H1 (cell line): ENCODE results near the gene MORN5. TPM values are rescaled to one million over a fixed set of nuclear protein-coding genes. Genes with fewer than 3 reads are reported as not detected.

Experiments
- BACH1 ChIP-seq: IDR thresholded peaks from 2 replicates; pipeline ENCODE4 v1.6.1; 2012; ENCODE audit warnings: low read length, improper control_type of control experiment
- EGR1 ChIP-seq: IDR thresholded peaks from 2 replicates; pipeline ENCODE4 v1.6.1; 2011; ENCODE audit warnings: low read depth, low read length, borderline replicate concordance
- EZH2 ChIP-seq: fragments of 200-600 bp; sonication (generic); IDR thresholded peaks from 2 replicates; pipeline ENCODE4 v1.7.1; 2012; ENCODE audit warnings: low read depth, mild to moderate bottlenecking, moderate library complexity, low read length, inconsistent platforms; ENCODE audit not compliant: severe bottlenecking
- HDAC2 ChIP-seq, 2 experiments: fragments of 300-600 bp in 1 of 2; sonication (generic) in 1 of 2; IDR thresholded peaks; 2 replicates each; pipeline ENCODE4 v1.6.1; 2011 to 2012; ENCODE audit warnings: low read depth in 2 of 2, low read length in 2 of 2, mild to moderate bottlenecking in 2 of 2, moderate library complexity in 2 of 2, borderline replicate concordance in 1 of 2, inconsistent platforms in 1 of 2
- RAD21 ChIP-seq, 2 experiments: IDR thresholded peaks in 1 of 2; conservative IDR thresholded peaks in 1 of 2; 2 replicates each; pipeline ENCODE4 v1.6.1; 2011; ENCODE audit warnings: low read depth in 2 of 2, low read length in 2 of 2, improper control_type of control experiment in 1 of 2, inconsistent platforms in 1 of 2, mild to moderate bottlenecking in 1 of 2, moderate library complexity in 1 of 2
- RBBP5 ChIP-seq: IDR thresholded peaks from 2 replicates; pipeline ENCODE4 v1.7.1; 2012; ENCODE audit warnings: low read depth, mild to moderate bottlenecking, inconsistent platforms, low read length, moderate library complexity, borderline replicate concordance
- RXRA ChIP-seq: IDR thresholded peaks from 2 replicates; pipeline ENCODE4 v1.6.1; 2011; ENCODE audit warnings: low read depth, mild to moderate bottlenecking, low read length, moderate library complexity; ENCODE audit not compliant: insufficient read depth
- SUZ12 ChIP-seq: fragments of 200-600 bp; sonication (generic); IDR thresholded peaks from 2 replicates; pipeline ENCODE4 v1.6.1; 2012; ENCODE audit warnings: mild to moderate bottlenecking, inconsistent platforms, low read length, moderate library complexity, mixed read lengths
- TAF1 ChIP-seq: IDR thresholded peaks from 2 replicates; pipeline ENCODE4 v1.6.1; 2011; ENCODE audit warnings: mild to moderate bottlenecking, low read depth, low read length
- polyA plus RNA-seq, 7 experiments: library from polyadenylated mRNA; depleted of rRNA in 3 of 7; stranded (reverse) in 5 of 7; unstranded in 2 of 7; fragments of >200 nt in 5 of 7; fragments of 200-250 nt in 2 of 7; gene quantifications; 1 replicate in 5 of 7; 2 replicates in 1 of 7; 4 replicates in 1 of 7; pipeline versions ENCODE4 v1.2.1 to v1.2.3, GENCODE V29; 2011 to 2013; ENCODE audit warnings: missing spikeins in 2 of 7, mixed read lengths in 2 of 7
- total RNA-seq: library from RNA; stranded (reverse); fragmentation: NEBNext Ultra II Directional; extraction: Animal tissue kit (Norgen Biotek cat#: 25700); gene quantifications from 2 replicates; pipeline ENCODE4 v1.2.1, GENCODE V29; 2021

Gene MORN5
- total and polyA plus RNA-seq, 2 of the 8 experiments (the other 6 are each of a cell fraction or from before 2014, with no cell fraction given) = not detected

GRCh38 chr9:122126331-122127261 is 33.1 kb upstream of the MORN5 start (continued):
- TF ChIP-seq RBBP5 = no peak
- no peak for TF ChIP-seq HDAC2 (IDR thresholded peaks at IDR 0.05; ENCODE audit: borderline replicate concordance in 1 of 2, low read depth in 2 of 2, low read length in 2 of 2)
- peak; percentile 20; the same call in 1 of the 2 replicates for TF ChIP-seq EGR1
- TF ChIP-seq RAD21 (IDR thresholded peaks at IDR 0.05 in 1 of 2, conservative IDR thresholded peaks at IDR 0.05 in 1 of 2; ENCODE audit: low read depth in 2 of 2, low read length in 2 of 2) = 0 out of 4 replicates have a peak, but pooled peaks of 1 of the 2 experiments have one; percentile 1
- no peak; the same call in 1 of the 2 replicates for TF ChIP-seq TAF1
- TF ChIP-seq SUZ12 = peak; percentile 43
- TF ChIP-seq BACH1 = no peak
- TF ChIP-seq RXRA = no peak
- peak; percentile 31 for TF ChIP-seq EZH2
